Subcutaneous abdominal adipose tissue (tissue), 5 donors: ENCODE measurements around the gene ANKRD61.
"Not testable (repeated sequence)": the region's sequence is repeated elsewhere in the genome, so short reads cannot be mapped to it uniquely, and the experiment has no call there.

ENCODE experiments used
- H3K27ac ChIP-seq: one replicate; pipeline ENCODE4 v1.7.0; 2013; ENCODE audit warnings: low read depth, mild to moderate bottlenecking, inconsistent platforms, low read length, moderate library complexity
- H3K27me3 ChIP-seq, 5 donors: one replicate each; pipeline ENCODE4 v1.7.0; 2013; ENCODE audit warnings: low read length in 5 of 5, inconsistent platforms in 1 of 5; ENCODE audit not compliant: control insufficient read depth in 5 of 5, insufficient read depth in 4 of 5
- H3K36me3 ChIP-seq, 5 donors: one replicate each; pipeline ENCODE4 v1.7.0; 2013; ENCODE audit warnings: low read length in 5 of 5; ENCODE audit not compliant: control insufficient read depth in 5 of 5, insufficient read depth in 5 of 5
- H3K4me1 ChIP-seq, 5 donors: one replicate each; pipeline ENCODE4 v1.7.0; 2013; ENCODE audit warnings: low read length in 5 of 5, mild to moderate bottlenecking in 3 of 5, moderate library complexity in 1 of 5; ENCODE audit not compliant: control insufficient read depth in 5 of 5, insufficient read depth in 5 of 5
- H3K4me3 ChIP-seq, 5 donors: one replicate each; pipeline ENCODE4 v1.7.0; 2013; ENCODE audit warnings: low read length in 5 of 5, low read depth in 1 of 5
- H3K9ac ChIP-seq, 5 donors: one replicate each; pipeline ENCODE4 v1.7.0; 2013; ENCODE audit warnings: low read length in 5 of 5, mild to moderate bottlenecking in 4 of 5, moderate library complexity in 3 of 5
- H3K9me3 ChIP-seq, 5 donors: one replicate each; pipeline ENCODE4 v1.7.0; 2013; ENCODE audit warnings: low read length in 5 of 5; ENCODE audit not compliant: control insufficient read depth in 5 of 5
- donor health status: healthy.
- donor health status: healthy.
- donor health status: healthy.
- donor health status: healthy.
- donor health status: healthy.

The ANKRD61 gene

DNA sequence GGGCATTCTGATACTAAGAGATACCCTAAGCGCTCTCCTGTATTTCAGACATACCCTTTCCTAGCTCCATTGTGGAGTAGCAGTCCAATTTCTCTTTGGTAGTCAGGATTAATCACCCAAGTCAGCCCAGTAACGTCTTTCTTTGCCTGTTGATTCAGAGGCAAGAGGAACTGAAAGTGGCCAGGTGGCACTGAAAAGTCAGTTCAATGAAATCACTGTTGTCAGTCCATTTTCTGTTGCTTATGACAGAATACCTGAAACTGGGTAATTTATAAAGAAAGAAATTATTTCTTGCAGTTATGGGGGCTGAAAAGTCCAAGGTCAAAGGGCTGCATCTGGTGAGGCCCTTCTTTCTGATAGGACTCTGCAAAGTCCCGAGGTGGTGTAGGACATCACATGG, 40.2 kb downstream of the ANKRD61 start:
- no peak overlapping the region for H3K4me3 ChIP-seq
- peaks cover 0 to 6% (median 5%) of the 10 kb centered on the region in 5 donors for H3K4me1 ChIP-seq
- no peaks in the 10 kb centered on the region for H3K27me3 ChIP-seq
- H3K9me3 ChIP-seq = no peaks in the 10 kb centered on the region
- no peak overlapping the region for H3K9ac ChIP-seq
- H3K27ac ChIP-seq = no peak overlapping the region
- H3K36me3 ChIP-seq = no peaks in the 10 kb centered on the region

DNA sequence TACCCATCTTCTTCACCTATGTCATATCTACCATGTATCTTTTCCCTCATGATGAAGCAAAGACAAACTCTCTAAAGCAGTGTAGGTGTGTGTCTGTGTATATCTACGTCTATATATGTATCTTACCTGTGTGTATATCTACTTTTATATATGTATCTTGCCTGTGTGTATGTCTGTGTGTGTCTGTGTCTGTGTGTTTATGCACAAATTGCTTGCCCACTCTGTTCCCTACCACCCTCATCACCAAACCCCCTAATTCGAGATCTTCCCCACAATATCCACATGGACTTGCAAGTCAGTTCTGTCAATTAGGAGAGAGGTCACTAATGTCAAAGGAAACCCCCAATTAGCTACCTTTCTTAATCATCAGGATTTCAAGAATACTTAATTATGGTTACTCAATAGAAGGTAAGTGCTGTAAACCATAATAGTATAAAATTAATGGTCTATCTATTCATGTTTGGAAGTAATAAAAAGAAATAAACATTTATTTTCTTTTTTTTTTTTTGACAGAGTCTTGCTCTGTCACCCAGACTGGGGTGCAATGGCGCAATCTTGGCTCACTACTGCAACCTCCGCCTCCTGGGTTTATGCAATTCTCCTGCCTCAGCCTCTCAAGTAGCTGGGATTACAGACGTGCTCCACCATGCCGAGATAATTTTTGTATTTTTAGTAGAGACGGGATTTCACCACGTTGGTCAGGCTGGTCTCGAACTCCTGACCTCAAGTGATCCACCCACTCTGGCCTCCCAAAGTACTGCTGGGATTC, 43.6 kb downstream of the ANKRD61 start:
- H3K4me1 ChIP-seq = peaks cover 0 to 14% (median 5%) of the 10 kb centered on the region in 5 donors
- no peak overlapping the region for H3K9ac ChIP-seq
- H3K4me3 ChIP-seq = no peak overlapping the region
- H3K9me3 ChIP-seq = no peaks in the 10 kb centered on the region
- H3K27ac ChIP-seq = no peak overlapping the region
- no peaks in the 10 kb centered on the region for H3K27me3 ChIP-seq
- no peaks in the 10 kb centered on the region for H3K36me3 ChIP-seq

DNA sequence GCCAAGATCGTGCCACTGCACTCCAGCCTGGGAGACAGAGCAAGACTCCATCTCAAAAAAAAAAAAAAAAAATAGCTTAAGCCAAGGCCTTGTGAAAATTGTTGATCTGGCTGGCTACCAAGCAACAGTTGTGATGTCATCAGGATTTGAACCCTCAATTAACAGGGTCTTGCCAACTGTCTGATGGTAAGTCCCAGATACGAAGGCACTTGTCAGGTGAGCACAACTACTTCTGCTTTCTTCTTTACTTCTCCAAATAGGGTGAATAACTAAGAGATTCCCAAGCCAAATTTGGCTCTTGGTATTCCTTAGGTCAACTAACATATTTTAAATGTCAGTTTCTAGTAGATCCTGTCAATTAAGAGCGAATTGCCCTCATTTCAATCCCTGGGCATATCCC, 47.4 kb downstream of the ANKRD61 start:
- H3K4me3 ChIP-seq = no peak overlapping the region
- no peaks in the 10 kb centered on the region for H3K27me3 ChIP-seq
- H3K9ac ChIP-seq = no peak overlapping the region
- H3K27ac ChIP-seq = no peak overlapping the region
- H3K36me3 ChIP-seq = no peaks in the 10 kb centered on the region
- peaks cover 0 to 23% (median 10%) of the 10 kb centered on the region in 5 donors for H3K4me1 ChIP-seq
- H3K9me3 ChIP-seq = no peaks in the 10 kb centered on the region

DNA sequence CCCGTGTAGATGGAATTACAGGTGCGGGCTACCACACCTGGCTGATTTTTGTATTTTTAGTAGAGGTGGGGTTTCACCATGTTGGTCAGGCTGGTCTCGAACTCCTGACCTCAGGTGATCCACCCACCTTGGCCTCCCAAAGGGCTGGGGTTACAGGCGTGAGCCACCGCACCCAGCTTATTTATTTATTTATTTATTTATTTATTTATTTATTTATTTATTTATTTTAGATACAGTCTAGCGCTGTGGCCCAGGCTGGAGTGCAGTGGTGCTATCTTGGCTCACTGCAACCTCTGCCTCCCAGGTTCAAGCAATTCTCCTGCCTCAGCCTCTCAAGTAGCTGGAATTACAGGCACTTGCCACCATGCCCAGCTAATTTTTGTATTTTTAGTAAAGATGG, 51.9 kb downstream of the ANKRD61 start:
- H3K27me3 ChIP-seq, H3K27ac ChIP-seq, H3K4me3 ChIP-seq, H3K9ac ChIP-seq, H3K36me3 ChIP-seq, H3K9me3 ChIP-seq: not testable (repeated sequence)
- peaks cover 0 to 12% (median 9%) of the 10 kb centered on the region in 5 donors for H3K4me1 ChIP-seq
